GM12878 (cell line): ENCODE results near the gene HCFC1. TPM values are rescaled to one million over a fixed set of nuclear protein-coding genes. Genes with fewer than 3 reads are reported as not detected.

Source experiments
- ATAC-seq: fragments of 200-7000 bp; cut with Tn5 transposase; 3 replicates; pipeline ENCODE4 v1.9.1; 2020; ENCODE audit warnings: mild to moderate bottlenecking, moderate library complexity
- BruUV-seq: library from RNA; stranded (reverse); fragments of 400-500 nt; replicated peaks from 2 replicates; lab custom pipeline; 2021; lab: Mats Ljungman, UMichigan
- CTCF ChIA-PET: fragments of 300-600 bp; sonication (Branson Sonifier 250); formaldehyde crosslinking; extraction: SDS; loops from one replicate; lab custom pipeline; 2021; ENCODE audit warnings: inconsistent platforms; lab: Yijun Ruan, JAX
- POLR2A ChIA-PET: fragments of 350-600 bp; formaldehyde crosslinking; extraction: SDS; loops from one replicate; lab custom pipeline; 2021; ENCODE audit warnings: inconsistent platforms; lab: Charles Lee
- RAD21 ChIA-PET: fragments of 300-600 bp; sonication (Branson Sonifier 250); formaldehyde crosslinking; loops from one replicate; lab custom pipeline; 2023; ENCODE audit warnings: antibody characterized with exemption; ENCODE audit not compliant: unreplicated experiment; lab: Charles Lee
- SMC1A ChIA-PET: fragments of 300-600 bp; sonication (Branson Sonifier 250); formaldehyde crosslinking; loops from one replicate; lab custom pipeline; 2023; ENCODE audit not compliant: unreplicated experiment, uncharacterized antibody; lab: Charles Lee
- DNase-seq: peaks from one replicate; pipeline ENCODE4 v3.0.0-alpha.2; 2011; ENCODE audit warnings: low read depth, low spot score
- FAIRE-seq: peaks from 3 replicates; lab custom pipeline; 2011; peaks lifted over from hg19 to GRCh38; lab: Jason Lieb, UNC
- H2AFZ ChIP-seq: 2 replicates; pipeline ENCODE4 v1.6.0; 2011; ENCODE audit warnings: low read depth, low read length, control low read depth; ENCODE audit not compliant: control insufficient read depth
- H3K27ac ChIP-seq: 2 replicates; pipeline ENCODE4 v1.5.1; 2011; ENCODE audit warnings: control low read depth; ENCODE audit not compliant: control insufficient read depth, insufficient read depth
- H3K27me3 ChIP-seq, 2 experiments: replicated peaks in 1 of 2; 2 replicates each; pipeline versions ENCODE4 v1.6.0 to v1.6.1; 2011; ENCODE audit warnings: low read length in 1 of 2; ENCODE audit not compliant: control insufficient read depth in 2 of 2, insufficient read depth in 2 of 2
- H3K36me3 ChIP-seq, 2 experiments: 2 replicates each; pipeline ENCODE4 v1.5.1; 2011; ENCODE audit warnings: low read length in 1 of 2; ENCODE audit not compliant: control insufficient read depth in 2 of 2, insufficient read depth in 2 of 2
- H3K4me1 ChIP-seq: 2 replicates; pipeline ENCODE4 v1.6.1; 2011; ENCODE audit warnings: mild to moderate bottlenecking, low read length, moderate library complexity, mixed read lengths; ENCODE audit not compliant: control insufficient read depth, insufficient read depth
- H3K4me2 ChIP-seq: 2 replicates; pipeline ENCODE4 v1.6.0; 2011; ENCODE audit warnings: control low read depth; ENCODE audit not compliant: control insufficient read depth, insufficient read depth
- H3K4me3 ChIP-seq: fragments of 200-600 bp; sonication (generic); 2 replicates; pipeline ENCODE4 v1.5.1; 2016
- H3K79me2 ChIP-seq: 2 replicates; pipeline ENCODE4 v1.6.0; 2011; ENCODE audit warnings: low read length; ENCODE audit not compliant: control insufficient read depth, insufficient read depth
- H3K9ac ChIP-seq: 2 replicates; pipeline ENCODE4 v1.8.0; 2011; ENCODE audit warnings: low read length, control low read depth, mixed read lengths; ENCODE audit not compliant: control insufficient read depth, insufficient read depth
- H3K9me3 ChIP-seq: replicated peaks from 3 replicates; pipeline ENCODE4 v1.5.1; 2011; ENCODE audit warnings: mild to moderate bottlenecking, low read length; ENCODE audit not compliant: control insufficient read depth, insufficient read depth
- H4K20me1 ChIP-seq: 2 replicates; pipeline ENCODE4 v1.6.0; 2011; ENCODE audit not compliant: control insufficient read depth, insufficient read depth
- BCL3 ChIP-seq: IDR thresholded peaks from 2 replicates; pipeline ENCODE4 v1.6.1; 2011; ENCODE audit warnings: borderline replicate concordance, low read depth, mild to moderate bottlenecking, moderate library complexity, low read length; ENCODE audit not compliant: insufficient read depth, poor library complexity, severe bottlenecking
- BMI1 ChIP-seq: fragments of 450-650 bp; IDR thresholded peaks from 2 replicates; pipeline ENCODE4 v1.6.1; 2016; ENCODE audit warnings: mild to moderate bottlenecking, moderate library complexity, borderline replicate concordance
- CBX5 ChIP-seq: sonication (generic); IDR thresholded peaks from 2 replicates; pipeline ENCODE4 v1.6.1; 2016; ENCODE audit warnings: low read depth, moderate library complexity, mild to moderate bottlenecking, inconsistent platforms
- CEBPB ChIP-seq, 2 experiments: fragments of 150-350 bp in 1 of 2; IDR thresholded peaks; 2 replicates each; pipeline ENCODE4 v1.6.1; 2012 to 2014; ENCODE audit warnings: low read depth in 2 of 2, low read length in 2 of 2, borderline replicate concordance in 1 of 2, inconsistent platforms in 1 of 2
- E2F8 ChIP-seq: fragments of 450-650 bp; IDR thresholded peaks from 2 replicates; pipeline ENCODE4 v1.6.1; 2018; ENCODE audit warnings: mild to moderate bottlenecking, low read depth, moderate library complexity; ENCODE audit not compliant: partially characterized antibody
- EZH2 ChIP-seq: IDR thresholded peaks from 2 replicates; pipeline ENCODE4 v1.6.1; 2012; ENCODE audit warnings: low read depth, mild to moderate bottlenecking, control low read depth, inconsistent platforms, low read length, borderline replicate concordance; ENCODE audit not compliant: control insufficient read depth
- IRF5 ChIP-seq: fragments of 450-650 bp; IDR thresholded peaks from 2 replicates; pipeline ENCODE4 v1.6.1; 2017; ENCODE audit warnings: borderline replicate concordance
- KAT2A ChIP-seq: conservative IDR thresholded peaks from 2 replicates; pipeline ENCODE4 v1.6.1; 2011; ENCODE audit warnings: low read depth, low read length; ENCODE audit not compliant: control insufficient read depth
- KDM1A ChIP-seq: fragments of 200-600 bp; sonication (generic); IDR thresholded peaks from 2 replicates; pipeline ENCODE4 v1.6.1; 2016; ENCODE audit warnings: borderline replicate concordance
- MEF2A ChIP-seq: IDR thresholded peaks from 2 replicates; pipeline ENCODE4 v1.6.1; 2011; ENCODE audit warnings: low read depth, mild to moderate bottlenecking, low read length, moderate library complexity; ENCODE audit not compliant: insufficient read depth
- PAX5 ChIP-seq: IDR thresholded peaks from 2 replicates; pipeline ENCODE4 v1.6.1; 2011; ENCODE audit warnings: low read depth, low read length, borderline replicate concordance
- RAD21 ChIP-seq: IDR thresholded peaks from 2 replicates; pipeline ENCODE4 v1.6.1; 2011; ENCODE audit warnings: mild to moderate bottlenecking, low read depth, low read length, moderate library complexity; ENCODE audit not compliant: insufficient read depth
- TAF1 ChIP-seq: IDR thresholded peaks from 2 replicates; pipeline ENCODE4 v1.6.1; 2011; ENCODE audit warnings: mild to moderate bottlenecking, low read depth, low read length, borderline replicate concordance
- TBL1XR1 ChIP-seq: IDR thresholded peaks from 2 replicates; pipeline ENCODE4 v1.6.1; 2012; ENCODE audit warnings: low read depth, low read length, improper control_type of control experiment
- WRNIP1 ChIP-seq: IDR thresholded peaks from 2 replicates; pipeline ENCODE4 v1.6.1; 2011; ENCODE audit warnings: low read depth, low read length, improper control_type of control experiment, borderline replicate concordance
- WGBS: methylation state at CpG from one replicate; pipeline ENCODE4 v1.1.6; 2016; ENCODE audit warnings: low lambda C conversion rate; ENCODE audit not compliant: insufficient replicate concordance, insufficient coverage; ENCODE audit errors: missing lambda C conversion rate; 5-methylcytosine and 5-hydroxymethylcytosine counted together
- in situ Hi-C: fragments of 300-500 bp; cut with MboI; formaldehyde crosslinking; loops from 9 replicates; pipeline ENCODE4 v1.14.3; 2018; ENCODE audit warnings: mixed read lengths
- intact Hi-C: fragments of 100-400 bp; cut with micrococcal nuclease; formaldehyde crosslinking; loops from one replicate; pipeline ENCODE4 v1.14.2; 2022; ENCODE audit not compliant: unreplicated experiment
- polyA plus RNA-seq, 11 experiments: library from polyadenylated mRNA; depleted of rRNA in 4 of 11; unstranded in 6 of 11; stranded (reverse) in 5 of 11; fragments of >200 nt; fragmentation: Nextera tagmentation in 4 of 11; fragmentation: Illumina TruSeq in 1 of 11; extraction: Ambion mirVana in 4 of 11; extraction: Trizol in 1 of 11; gene quantifications; 1 replicate in 1 of 11; 2 replicates in 10 of 11; pipeline versions ENCODE4 v1.2.1 to v1.2.3, GENCODE V29; 2011 to 2016; ENCODE audit warnings: inconsistent platforms in 2 of 11, missing spikeins in 2 of 11, low read depth in 1 of 11
- total RNA-seq, 4 experiments: library from RNA; depleted of rRNA in 3 of 4; stranded (reverse); fragments of >200 nt in 3 of 4; fragmentation: Illumina TruSeq in 1 of 4; extraction: Trizol in 1 of 4; gene quantifications; 2 replicates each; pipeline versions ENCODE4 v1.2.1 to v1.2.3, GENCODE V29; 2013 to 2021

The HCFC1 gene
- total and polyA plus RNA-seq, 10 of the 15 experiments (the other 5 are each of a cell fraction or from before 2014, with no cell fraction given), result 3.9 to 92.7 (median 23.5) TPM

- intact Hi-C loops, result loop anchor here (2.0 to 5.0 kb wide), 4 partner anchors 45 to 446 kb away; partner anchors contain the start of genes ABCD1, BCAP31, FLNA and HCFC1
- peaks cover 9% of the 10 kb centered on the region; the same call in 1 of the 2 replicates for H3K4me1 ChIP-seq
- 27% methylated on average over 40 of the region's 59 CpGs for WGBS
- TF ChIP-seq MEF2A (no peak), EZH2 (no peak), WRNIP1 (no peak), BCL3 (no peak), IRF5 (no peak), CBX5 (no peak), RAD21 (no peak), KAT2A (no peak), TAF1 (no peak), CEBPB (IDR thresholded peaks at IDR 0.05; ENCODE audit: borderline replicate concordance in 1 of 2, low read depth in 2 of 2, low read length in 2 of 2) (no peak), KDM1A (no peak), E2F8 (no peak), PAX5 (no peak), BMI1 (no peak), TBL1XR1 (no peak)
These were observed 45.7 kb downstream of the HCFC1 start, which contains the start of gene ARHGAP4 for GRCh38 chrX:153925739-153926551. TSS of gene ARHGAP4 (minus strand) at chrX:153926264. CDS start at chrX:153926202, 62 bp downstream.

More at GRCh38 chrX:153925739-153926551, 45.7 kb downstream of the HCFC1 start, which contains the start of gene ARHGAP4:
- H3K79me2 ChIP-seq, result peaks cover 39% of the 10 kb centered on the region
- CTCF ChIA-PET, result interaction anchor here (1.0 to 8.7 kb wide), 11 partner anchors 11 to 163 kb away, joined by 3 to 172 read pairs (median 4); partner anchors contain the start of genes NAA10 and RENBP
- H3K27me3 ChIP-seq, result no peaks in the 10 kb centered on the region
- no peaks in the 10 kb centered on the region; the same call in 2 of the 3 replicates for H3K9me3 ChIP-seq
- SMC1A ChIA-PET, result interaction anchor here (0.7 to 5.5 kb wide), 7 partner anchors 8 to 343 kb away, joined by 3 to 61 read pairs (median 4); partner anchors contain the start of genes IDH3G and SSR4
- in situ Hi-C loops, result loop anchor here (10.0 kb wide), 1 partner anchor 59 kb away; no protein-coding TSS in a partner anchor
- ATAC-seq, result peak; percentile 31
- H3K36me3 ChIP-seq, result peaks cover 0 to 2% of the 10 kb centered on the region in 2 experiments; a peak in 2 of 4 replicates
- no peaks in the 10 kb centered on the region for H4K20me1 ChIP-seq
- BruUV-seq, result TSS peak; percentile 98
- peak within 1 kb of the TSS; percentile 93 for H3K4me2 ChIP-seq
- POLR2A ChIA-PET, result interaction anchor here (0.7 to 5.8 kb wide), 19 partner anchors 8 to 200 kb away, joined by 3 to 68 read pairs (median 4); partner anchors contain the start of genes HCFC1, IDH3G, IRAK1 and NAA10
- H2AFZ ChIP-seq, result peak within 1 kb of the TSS; percentile 17; the same call in 1 of the 2 replicates
- H3K27ac ChIP-seq, result peak within 1 kb of the TSS; percentile 98
- no peak for FAIRE-seq
- no peak for DNase-seq
- peak within 1 kb of the TSS; percentile 74 for H3K4me3 ChIP-seq
- RAD21 ChIA-PET, result interaction anchor here (1.0 to 6.2 kb wide), 15 partner anchors 9 to 239 kb away, joined by 3 to 59 read pairs (median 5); partner anchors contain the start of genes HCFC1, IDH3G, NAA10 and RENBP
- peak within 1 kb of the TSS; percentile 97 for H3K9ac ChIP-seq
